HG03520 (cell line): ENCODE data around the gene GORASP1.
A peak's percentile ranks its signal among the peaks of the same experiment; 100 is the strongest.

Experiments used
- ATAC-seq: cut with Tn5 transposase; IDR thresholded peaks from one replicate; pipeline ENCODE4 v1.9.1; 2021; ENCODE audit warnings: mild to moderate bottlenecking, moderate library complexity; ENCODE audit not compliant: unreplicated experiment

GORASP1 gene

DNA sequence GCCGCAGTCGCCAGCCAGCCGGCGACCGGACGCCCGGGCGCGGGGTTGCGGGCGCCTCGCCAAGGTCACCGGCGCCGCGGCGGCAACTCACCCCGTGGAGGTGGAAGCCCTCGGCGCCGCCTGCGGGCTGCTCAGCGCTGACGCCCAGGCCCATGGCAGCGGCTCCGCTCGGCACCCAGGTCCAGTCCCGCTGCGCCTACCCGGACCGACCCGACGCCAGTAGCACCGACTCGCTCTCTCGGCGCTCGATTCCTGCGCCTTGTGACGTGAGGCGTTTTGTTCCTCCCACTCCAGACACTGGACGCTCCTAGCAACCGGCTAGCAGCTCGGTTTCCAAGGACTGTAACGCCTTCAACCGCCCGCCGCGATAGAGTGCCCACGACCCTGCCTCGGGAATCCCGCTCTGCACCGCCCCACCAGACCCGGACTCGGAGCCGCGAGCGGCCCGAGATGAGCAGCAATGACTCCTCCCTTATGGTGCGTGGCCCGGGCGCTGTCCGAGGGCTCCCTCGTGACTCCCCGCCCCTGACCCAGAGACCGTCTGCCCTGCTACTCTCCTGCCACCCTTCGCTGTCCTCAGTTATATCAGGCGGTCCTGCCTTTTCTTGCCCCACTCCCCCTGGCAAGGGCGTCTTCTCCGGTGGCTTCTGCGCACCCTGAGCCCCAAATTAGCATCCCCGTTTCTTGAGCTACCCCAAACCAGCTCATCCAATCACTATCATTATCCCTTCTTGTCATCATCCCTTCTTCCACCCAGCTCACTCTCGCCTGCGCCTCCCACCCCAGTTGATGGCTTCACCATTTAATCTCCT, at the start of gene GORASP1, which contains the start of gene TTC21A:
Gene GORASP1 (minus strand): TSS at position 240 of the 812 bp plus-strand sequence. CDS start 86 bp downstream, at position 154.
Gene TTC21A (plus strand): TSS at position 293 of the 812 bp plus-strand sequence. CDS start 158 bp downstream, at position 451.
- ATAC-seq, result peak; percentile 40

DNA sequence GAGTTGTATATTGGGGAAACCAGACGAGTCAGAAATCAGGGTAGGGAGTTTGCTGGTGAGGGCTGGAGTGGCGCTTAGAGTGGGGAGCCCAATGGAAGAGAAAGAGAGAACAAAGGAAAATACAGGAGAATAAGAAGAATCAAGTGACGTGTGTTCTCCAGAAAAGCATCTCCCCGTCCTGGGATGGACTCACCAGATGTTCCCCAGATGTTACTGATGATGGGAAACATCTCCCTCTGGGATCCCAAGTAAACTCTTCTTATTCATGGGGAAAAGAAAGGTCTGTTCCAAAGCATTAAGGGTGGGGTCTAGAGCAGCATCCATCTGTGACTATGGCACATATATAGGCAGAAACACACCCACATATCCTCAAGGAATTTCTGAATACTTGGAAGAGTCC, 49.0 kb upstream of the GORASP1 start:
- ATAC-seq, result no peak

DNA sequence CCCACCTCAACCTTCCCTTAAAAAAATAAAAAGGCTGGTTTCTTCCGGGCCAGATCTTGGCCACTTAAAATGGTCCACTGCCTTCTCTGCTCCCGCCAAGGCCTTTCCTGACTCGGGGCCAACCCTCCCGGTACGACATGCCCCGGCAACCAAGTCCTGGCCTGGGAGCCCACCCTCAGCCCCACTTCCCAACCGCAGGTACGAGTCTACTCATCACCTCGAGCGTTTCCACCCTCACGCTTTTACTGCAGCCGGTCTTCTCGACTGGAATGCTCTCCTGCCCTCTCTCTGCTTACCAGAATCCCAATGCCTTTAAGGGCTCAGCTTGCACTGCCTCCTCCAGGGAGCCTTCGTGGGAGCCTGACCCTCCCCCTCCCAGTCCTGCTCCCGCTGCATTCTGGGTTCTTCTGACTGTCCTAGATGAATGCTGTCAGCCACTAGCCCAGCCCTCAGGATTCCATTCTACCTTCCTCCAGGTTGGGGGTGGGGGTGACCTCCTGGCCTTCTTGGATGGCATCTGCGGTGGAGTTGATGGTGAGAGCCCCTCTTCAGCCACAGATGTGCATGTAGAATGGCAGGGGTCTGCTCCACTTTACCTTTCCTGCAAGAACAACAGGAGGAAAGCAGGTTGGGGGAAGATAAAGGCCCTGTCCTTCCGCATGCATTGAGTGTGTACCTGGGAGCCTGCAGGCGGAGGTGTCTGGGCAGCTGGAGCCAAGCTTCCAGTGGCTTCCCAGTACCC, 47.0 kb upstream of the GORASP1 start:
- no peak for ATAC-seq

DNA sequence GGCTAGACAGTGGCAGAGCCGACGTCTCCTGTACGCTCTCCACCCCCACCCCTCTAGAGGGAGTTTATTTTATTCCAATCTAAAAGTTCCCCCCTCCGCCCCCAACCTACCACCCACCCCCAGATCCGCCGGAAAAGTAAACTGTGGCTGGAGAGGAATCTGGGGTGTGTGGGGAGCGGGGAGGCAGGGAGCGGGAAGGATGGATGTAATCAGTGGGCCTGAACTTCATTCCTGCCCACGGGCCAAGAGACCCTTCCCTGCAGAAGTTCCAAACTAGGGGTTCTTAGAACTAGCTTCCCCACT, 46.5 kb upstream of the GORASP1 start:
- no peak for ATAC-seq

DNA sequence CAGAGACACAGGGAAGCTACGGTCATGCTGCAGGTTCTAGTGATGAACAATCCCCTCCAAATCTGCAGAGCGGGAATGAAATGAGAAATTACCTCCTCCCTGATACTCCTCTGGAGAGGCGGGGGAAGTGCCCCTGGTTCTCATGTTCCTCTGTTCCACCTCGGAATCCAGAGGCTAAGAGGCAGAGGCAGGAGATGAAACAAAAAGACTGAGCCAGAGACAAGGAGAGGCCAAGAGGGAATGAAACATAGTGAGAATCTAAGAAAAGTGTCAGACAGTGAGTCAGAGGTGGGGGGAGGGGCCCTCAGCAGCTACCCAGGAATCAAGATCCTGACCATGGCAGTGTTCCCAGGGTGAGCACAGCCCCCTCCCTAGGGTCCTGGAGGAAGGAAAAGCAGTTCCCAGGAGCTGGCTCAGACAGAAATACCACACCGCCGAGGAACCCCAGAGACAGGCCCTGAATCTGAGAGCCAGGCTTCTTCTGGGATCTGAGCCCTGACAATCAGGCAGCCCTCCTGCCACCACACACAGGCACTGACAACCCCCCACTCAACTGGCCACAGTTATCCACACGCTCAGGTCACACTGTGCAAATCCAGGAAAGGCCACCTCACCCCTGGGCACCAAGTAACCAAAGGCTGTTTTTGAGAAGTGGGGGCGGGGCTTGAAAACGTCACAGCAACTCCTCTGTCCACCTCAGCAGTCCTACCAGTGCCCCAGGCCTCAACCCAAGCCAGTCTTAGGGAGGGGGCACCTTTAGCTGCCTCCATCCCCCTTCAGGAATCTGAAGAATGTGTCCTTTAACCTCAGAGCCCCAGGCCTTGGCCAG, 43.6 kb upstream of the GORASP1 start:
- ATAC-seq, result no peak

DNA sequence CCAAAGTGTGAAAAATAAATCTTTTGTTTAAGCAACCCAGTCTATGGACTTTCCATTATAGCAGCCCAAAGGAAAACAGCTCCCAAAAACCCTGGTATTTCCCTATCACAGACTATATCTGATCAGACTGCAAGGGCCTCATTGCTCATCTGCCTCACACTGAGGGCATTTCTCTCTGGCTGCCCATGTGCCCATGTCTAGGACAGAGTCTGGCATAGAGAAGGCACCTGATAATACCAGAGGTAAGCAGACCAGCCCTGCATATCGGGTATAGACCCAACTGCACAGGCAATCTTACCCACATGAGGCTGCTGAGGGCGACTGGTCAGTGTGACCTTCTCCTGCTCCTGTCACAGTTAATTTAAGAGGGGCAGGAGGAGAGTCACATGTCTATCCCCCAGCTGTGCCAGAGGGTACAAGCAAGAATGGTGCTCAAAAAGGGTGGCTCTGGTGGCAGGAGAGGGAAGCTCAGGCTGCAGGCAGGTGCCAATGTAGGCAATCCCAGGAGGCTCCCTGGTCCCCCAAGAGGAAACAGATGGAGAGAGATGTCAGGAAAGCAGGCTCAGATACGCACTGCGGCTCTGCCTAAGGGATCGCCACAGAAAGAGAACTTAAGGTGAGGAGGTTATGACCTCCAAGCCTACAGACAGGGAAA, 42.8 kb upstream of the GORASP1 start:
- no peak for ATAC-seq

DNA sequence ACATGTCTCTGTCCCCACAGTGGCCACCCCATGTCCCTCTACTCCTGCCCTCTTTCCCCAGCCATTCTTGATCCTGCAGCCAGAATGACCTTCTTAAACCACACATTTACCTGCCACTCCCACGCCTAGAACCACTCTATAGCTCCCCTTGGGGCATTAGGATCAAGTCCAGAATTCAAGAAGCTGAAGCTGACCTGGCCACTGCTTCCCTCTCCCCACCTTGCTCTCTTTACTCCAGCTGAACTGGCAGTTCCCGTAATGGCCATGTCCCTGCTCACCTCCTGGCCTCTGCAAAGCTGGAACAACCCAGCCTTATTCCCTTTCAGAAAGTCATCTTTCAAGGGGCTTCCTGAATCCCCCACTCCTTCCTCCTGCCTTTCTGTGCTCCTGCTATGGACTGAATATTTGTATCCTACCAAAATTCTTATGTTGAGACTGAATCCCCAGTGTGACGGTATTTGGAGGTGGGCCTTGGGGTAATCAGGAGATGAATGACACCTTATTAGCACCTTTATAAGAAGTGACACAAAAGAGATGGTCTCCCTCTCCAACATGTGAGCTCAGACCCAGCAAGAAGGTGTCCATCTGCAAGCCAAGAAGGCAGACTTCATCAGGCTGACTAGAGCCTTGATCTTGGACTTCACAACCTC, 42.2 kb upstream of the GORASP1 start:
- no peak for ATAC-seq

DNA sequence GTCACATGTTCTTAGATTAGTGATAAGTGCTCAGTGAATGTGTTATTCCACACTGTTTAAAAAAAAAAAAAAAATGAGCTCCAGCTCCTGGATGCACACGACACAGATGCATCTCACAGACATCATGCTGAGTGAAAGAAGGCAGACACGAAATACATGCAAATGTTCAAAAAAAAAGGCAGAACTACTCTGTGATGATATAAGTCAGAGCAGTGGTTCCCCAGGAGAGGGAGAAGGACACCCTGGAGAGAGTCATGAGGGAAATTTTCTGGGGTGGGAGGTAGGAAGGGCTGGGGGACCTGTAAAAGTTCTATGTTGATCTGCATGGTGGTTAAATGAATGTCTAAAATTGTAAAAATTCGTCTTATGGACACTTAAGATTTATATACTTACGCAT, 41.6 kb upstream of the GORASP1 start:
- ATAC-seq, result no peak

DNA sequence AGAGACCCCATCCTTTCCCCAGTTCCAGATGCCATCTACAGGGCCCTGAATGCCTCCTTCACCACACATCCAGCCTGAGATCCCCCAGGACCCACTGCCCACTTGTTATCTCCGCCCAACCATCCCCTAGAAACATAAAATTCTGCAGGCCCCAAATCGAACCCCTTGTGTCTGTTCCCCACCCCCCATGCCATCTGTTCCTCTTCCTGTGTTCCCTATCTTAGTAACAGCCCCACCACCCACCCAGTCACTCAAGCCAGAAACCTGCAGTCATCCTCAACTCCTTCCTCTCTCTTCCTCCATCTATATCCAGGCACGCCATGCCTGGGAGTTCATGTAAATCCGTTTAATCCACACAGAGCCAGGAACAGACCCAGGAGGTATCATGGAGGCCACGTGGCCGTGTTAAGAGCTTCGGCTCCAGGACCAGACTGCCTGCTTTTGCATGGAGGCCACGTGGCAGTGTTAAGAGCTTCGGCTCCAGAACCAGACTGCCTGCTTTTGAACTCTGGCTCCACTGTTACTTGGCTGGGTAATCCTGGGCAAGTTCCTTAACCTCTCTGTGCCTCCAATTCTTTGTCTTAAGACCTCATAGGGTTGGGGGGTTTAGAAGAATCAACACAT, 41.1 kb upstream of the GORASP1 start:
- no peak for ATAC-seq

DNA sequence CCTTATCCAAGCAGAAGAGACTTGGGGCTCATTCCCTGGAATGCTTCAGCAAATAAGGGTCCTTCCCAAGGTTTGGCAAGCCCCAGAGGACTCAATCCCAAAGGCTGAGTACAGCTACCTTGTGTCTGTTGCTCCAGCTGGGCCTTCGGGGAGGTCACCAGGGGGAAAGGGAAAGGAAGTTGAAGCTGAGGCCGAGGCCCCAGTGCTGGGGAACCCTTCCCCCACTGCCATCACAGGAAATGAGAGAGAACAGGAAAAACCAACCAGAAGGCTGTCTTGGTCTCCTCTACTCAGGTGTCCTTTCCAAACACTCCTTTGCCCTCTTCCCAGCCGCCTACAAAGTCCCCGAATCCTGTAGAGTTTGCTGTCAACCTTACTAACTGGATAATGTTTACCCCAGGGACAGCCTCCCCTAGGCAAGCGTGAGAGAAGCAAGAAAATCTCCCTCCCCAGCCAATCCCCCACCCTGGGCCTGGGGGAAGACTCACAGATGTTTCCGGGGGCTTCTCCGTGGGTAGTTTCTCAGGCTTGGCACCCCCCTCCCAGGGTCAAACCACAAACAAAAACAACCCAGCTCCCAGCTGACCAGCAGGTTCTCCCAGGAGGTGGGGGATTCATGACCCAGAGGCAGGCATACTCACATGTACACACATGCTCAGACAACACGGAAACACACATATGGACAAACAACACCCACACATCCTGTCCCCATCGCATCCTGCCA, 40.4 kb upstream of the GORASP1 start:
- no peak for ATAC-seq

DNA sequence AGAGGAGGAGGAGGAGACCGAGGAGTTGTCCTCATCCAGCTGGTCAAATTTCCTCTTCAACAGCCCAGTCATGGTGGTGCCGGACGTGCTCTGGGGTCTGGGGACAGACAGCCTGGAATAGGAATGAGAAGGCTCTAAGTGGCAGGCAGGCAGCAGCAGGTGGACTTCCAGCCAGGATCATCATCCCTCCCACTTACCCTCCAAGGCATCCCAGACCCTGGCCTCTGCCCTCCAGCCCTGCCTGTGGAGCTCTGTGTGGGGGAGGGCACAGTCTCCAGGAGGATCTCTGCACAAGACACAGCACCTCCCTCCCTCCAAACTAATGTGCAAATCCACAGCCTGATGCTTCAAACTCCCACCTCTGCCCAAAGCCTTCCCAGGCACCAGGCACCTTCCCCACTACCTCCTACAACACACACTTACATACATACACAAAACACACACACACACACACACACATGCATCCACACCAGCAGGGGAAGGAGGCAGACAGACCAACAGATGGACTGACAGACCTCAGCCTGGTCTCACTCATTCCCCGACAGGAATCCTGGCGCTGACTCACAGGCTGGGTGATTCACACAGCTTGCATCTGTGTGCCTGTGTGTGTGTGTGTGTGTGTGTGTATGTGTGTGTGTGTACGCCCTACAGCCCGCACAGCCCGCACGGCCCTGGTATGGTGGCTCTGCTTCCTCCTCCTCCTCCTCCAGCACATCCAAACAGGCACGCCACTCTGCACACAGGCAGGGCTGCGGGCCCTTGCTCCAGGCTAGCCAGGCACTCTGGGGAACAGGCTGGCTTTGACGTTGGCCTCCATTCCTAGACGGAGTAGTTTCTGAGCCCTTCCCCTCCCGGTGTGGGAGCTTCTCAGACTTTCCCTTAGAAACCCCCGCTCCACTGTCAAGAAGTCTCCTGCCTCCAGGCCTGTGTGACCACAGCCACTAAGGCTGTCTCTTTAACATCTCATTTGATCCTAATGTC, 39.5 kb upstream of the GORASP1 start:
- no peak for ATAC-seq

DNA sequence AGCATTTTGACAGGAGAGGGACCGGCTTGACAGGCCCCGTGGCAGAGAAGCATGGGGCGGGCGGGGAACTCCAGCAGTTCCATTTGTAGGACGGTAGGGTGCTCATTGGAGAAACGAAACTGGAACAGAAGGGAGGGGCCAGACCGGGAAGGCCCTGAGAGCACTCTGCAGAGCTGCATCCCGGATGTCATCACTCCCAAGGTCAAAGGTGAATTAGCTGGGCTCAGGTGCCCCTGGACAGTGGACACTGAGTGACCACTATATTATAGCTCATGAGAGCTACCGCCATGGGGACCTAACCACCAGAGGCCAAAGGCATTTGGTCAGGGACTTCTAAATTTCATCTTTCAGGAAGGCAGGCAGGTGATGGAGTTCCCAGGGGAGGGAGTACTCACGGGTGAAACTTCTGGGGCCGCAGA, 38.7 kb upstream of the GORASP1 start:
- no peak for ATAC-seq

DNA sequence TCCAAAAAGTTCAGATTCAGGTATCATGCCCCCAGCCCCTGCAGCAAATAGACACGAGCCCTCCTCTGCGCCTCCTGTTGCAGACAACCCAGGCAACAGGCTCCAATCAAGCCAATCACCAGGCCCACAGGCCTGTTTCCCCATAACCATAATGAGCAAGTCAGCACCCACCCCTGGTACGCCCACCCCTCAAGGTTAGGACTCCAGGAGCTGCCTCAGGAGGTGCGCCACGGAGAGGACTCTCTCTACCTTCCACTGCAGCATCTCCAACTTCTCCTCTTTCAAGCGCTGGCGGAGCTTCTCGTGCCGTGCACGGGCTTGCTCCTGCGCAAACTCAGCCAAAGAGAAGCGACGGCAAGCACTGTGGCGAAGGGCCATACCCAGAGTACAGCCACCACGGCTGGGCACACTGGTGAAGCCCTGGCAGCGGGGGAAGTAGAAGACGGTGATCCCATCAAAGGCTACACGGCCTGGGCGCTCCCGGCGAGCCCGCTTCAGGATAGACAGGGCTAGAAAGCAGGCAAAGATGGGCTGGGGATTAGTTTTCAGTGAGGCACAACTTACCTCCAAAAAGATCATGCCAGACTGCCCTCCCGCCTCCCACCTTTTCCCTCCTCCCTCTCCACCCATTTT, 37.4 kb upstream of the GORASP1 start:
- ATAC-seq, result no peak

DNA sequence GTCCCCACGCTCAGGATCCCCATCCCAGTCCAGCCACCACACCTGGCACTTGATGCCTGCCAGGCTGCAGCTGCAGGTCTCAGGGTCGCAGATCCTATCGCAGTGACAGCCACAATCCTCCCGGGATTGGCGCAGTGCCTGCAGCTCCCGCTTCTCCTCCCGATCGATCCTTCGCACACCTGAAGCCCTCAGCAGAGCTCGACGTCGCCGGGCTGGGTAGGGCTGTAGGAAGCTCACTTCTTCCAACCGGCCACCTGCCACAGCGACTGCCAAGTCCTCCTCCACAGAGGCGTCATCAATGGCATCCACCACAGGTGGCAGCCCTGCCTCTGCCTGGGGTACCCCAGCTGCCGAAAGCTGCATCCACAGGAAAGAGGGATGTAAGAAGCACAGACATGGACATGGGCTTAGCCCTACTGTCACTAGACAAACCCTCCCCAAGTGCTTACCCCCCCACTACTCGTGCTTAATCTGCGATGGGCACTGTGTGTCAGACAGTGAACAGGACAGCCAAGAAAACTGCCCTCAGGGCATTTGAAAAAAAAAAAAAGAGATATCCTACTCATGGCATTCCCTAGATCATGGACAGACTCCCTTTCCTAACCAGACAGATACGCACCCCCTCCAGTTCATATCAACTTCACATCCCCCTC, 36.8 kb upstream of the GORASP1 start:
- no peak for ATAC-seq

DNA sequence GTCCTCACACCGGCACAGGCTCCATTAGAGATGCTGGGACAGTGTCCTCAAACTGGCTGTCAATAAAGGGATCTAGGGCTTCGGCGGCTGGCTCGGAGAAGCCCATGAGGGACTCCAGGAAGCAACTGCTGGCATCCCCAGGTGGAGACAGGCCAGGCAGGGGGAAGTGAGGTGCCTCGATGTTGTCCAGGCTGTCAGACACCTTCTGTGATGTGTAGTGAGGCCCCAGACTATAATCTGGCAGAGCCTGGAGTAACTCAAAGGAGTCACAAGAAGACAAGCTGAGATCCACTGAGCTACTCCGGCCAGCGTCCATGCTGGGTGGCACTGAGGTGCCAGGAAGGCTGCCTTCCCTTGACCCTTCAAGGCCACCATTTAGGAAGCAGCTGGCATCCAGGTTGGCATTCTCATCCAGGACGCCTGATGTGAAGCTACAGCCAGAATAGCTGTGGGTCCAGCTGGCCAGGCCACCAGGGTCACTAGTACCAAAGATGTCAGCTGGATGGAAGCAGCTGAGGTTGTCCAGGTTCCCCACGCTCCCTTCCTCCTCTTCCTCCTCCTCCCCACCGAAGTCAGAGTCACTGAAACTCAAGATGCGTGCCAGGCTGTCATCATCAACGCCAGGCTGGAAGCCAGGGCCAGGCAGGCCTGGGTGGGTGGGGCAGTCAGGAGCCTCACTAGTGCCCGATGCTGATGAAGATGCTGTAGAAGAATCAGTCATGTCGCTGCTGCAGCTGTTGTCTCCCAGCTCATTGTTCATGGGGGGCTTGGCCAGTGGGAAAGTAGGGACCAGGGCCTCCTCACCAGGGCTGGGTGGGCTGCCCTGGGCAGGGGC, 35.8 kb upstream of the GORASP1 start:
- no peak for ATAC-seq

DNA sequence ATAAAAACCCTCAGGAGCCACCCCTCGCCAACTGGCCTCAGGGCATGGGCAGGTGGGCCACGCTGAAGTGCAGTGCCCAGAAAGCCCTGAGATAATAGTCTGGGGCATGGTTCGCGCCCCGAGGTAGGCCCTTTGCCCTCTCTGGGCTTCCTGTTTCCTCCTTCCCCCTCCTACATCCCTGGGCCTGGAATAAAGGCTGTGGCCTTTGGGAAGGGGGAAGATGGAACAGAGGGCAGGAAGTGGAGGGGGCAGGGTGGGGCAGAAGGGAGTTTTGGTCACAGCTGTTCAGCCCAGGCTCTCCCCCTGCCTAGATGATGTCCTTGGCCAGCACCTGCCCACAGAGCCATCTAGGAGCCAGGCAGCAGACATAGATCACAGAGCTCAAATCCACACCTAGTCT, 34.6 kb upstream of the GORASP1 start:
- no peak for ATAC-seq
